Measurements from ENCODE around the gene ZG16B.
A peak's percentile ranks its signal among the peaks of the same experiment; 100 is the strongest.

ZG16B gene

DNA sequence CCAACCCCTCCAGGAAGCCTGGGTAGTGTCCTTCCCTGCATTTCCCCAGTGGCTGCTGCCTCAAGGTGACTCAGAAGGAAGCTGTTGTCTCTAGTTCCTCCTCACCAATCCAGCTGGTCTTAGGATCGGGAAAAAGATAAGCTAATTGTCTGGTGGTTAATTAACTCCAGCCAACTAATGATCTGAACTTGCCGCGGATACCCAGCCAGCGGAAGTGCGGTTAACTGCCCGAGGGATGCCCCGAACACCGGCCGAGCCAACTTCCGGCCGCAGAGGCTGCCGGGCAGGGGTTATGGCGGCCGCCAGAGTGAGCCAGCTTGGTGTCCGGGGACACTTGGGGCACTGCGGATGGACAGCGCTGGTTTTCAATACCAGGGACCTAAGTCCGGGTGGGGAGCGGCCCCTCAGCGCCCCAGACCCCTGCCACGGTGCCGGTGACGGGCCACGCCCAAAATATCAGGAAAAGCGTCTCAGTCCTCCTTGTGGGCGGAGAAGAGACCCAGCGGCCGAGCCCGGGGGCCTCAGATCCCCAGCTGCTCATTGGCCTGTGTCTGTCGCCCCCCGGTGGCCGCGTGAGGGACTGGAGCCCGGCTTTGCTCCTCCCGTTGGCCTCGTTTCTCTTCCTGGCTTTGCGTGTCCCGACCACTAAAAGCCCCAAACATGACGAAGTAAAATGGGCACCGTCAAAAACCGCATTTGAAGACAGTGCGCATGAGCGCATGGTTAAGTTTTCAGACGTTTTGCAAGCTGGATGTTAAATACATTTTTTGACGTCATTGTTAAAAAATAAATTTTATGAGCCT, 38.1 kb downstream of the ZG16B start:
- DNase-seq (ENCODE audit: low read depth), result peak; percentile 70
- H3K4me3 ChIP-seq (ENCODE audit: low read depth, low read length), result peak overlapping the region; percentile 65
- TF ChIP-seq, protein P1, sequence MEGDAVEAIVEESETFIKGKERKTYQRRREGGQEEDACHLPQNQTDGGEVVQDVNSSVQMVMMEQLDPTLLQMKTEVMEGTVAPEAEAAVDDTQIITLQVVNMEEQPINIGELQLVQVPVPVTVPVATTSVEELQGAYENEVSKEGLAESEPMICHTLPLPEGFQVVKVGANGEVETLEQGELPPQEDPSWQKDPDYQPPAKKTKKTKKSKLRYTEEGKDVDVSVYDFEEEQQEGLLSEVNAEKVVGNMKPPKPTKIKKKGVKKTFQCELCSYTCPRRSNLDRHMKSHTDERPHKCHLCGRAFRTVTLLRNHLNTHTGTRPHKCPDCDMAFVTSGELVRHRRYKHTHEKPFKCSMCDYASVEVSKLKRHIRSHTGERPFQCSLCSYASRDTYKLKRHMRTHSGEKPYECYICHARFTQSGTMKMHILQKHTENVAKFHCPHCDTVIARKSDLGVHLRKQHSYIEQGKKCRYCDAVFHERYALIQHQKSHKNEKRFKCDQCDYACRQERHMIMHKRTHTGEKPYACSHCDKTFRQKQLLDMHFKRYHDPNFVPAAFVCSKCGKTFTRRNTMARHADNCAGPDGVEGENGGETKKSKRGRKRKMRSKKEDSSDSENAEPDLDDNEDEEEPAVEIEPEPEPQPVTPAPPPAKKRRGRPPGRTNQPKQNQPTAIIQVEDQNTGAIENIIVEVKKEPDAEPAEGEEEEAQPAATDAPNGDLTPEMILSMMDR (IDR thresholded peaks at IDR 0.05; ENCODE audit: control insufficient read depth, extremely low read depth, insufficient read depth), result peak; percentile 88

DNA sequence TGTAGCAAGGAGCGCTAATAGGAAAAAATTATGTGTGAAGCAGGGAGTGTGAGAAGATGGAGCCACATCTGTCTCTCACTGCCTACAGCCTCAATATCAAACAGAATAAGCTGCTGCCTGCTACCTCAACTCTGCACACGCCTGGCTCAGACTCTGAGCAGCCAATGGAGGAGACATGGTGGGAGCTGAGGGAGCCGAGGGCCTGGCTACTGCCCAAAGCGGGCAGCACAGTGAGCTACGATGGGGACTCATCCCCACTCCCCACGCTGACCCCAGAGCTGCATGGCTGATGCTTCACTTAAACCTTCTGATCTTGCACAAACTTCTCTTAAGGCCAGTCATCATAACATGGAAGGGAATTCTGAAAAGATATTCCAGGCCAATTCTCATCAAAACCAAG, 41.8 kb downstream of the ZG16B start:
- DNase-seq (ENCODE audit: low read depth), result no peak
- TF ChIP-seq, protein P1 (IDR thresholded peaks at IDR 0.05; ENCODE audit: control insufficient read depth, extremely low read depth, insufficient read depth), result no peak
- H3K4me3 ChIP-seq (ENCODE audit: low read depth, low read length), result no peak overlapping the region

DNA sequence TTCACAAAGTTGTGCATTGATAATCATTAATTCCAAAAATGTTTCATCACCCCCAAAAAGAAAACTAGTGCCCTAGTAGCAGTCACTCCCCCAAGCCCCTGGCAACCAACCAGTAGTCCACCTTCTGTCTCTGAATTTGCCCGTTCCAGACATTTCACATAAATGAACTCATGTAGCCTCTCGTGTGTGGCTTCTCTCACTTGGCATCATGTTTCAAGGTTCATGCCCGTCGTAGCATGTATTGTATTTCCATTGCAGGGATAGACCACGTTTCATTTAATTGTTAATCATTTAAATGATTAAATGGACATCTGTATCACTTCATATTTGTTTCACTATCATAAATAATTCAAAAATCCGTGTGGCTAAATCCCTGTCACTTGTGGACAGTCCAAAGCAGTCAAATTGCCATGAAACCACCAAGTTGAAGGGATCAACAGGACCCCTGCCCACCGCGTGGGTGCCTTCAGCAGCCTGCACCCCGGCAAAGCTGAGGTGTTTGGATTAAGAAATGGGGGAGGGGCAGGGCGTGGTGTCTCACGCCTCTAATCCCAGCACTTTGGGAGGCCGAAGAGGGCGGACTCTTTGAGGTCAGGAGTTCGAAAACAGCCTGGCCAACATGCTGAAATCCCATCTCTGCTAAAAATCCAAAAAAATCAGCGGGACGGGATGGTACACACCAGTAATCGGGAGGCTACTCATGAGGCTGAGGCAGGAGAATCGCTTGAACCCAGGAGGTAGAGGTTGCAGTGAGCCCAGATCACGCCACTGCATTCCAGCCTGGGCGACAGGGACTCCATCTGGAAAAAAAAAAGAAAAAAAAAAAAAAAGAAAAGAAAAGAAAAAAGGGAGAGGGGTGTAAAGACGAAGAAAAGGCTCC, 44.2 kb downstream of the ZG16B start:
- no peak for DNase-seq (ENCODE audit: low read depth)
- peak overlapping the region; percentile 30; the same call in 1 of the 2 replicates for H3K4me3 ChIP-seq (ENCODE audit: low read depth, low read length)
- TF ChIP-seq, protein P1 (IDR thresholded peaks at IDR 0.05; ENCODE audit: control insufficient read depth, extremely low read depth, insufficient read depth), result no peak

GRCh38 chr16:2874912-2875362, 44.8 kb downstream of the ZG16B start:
- TF ChIP-seq, protein P1 (IDR thresholded peaks at IDR 0.05; ENCODE audit: control insufficient read depth, extremely low read depth, insufficient read depth), result peak; percentile 95
- peak; percentile 46 for DNase-seq (ENCODE audit: low read depth)
- H3K4me3 ChIP-seq (ENCODE audit: low read depth, low read length), result no peak overlapping the region; the same call in 1 of the 2 replicates

DNA sequence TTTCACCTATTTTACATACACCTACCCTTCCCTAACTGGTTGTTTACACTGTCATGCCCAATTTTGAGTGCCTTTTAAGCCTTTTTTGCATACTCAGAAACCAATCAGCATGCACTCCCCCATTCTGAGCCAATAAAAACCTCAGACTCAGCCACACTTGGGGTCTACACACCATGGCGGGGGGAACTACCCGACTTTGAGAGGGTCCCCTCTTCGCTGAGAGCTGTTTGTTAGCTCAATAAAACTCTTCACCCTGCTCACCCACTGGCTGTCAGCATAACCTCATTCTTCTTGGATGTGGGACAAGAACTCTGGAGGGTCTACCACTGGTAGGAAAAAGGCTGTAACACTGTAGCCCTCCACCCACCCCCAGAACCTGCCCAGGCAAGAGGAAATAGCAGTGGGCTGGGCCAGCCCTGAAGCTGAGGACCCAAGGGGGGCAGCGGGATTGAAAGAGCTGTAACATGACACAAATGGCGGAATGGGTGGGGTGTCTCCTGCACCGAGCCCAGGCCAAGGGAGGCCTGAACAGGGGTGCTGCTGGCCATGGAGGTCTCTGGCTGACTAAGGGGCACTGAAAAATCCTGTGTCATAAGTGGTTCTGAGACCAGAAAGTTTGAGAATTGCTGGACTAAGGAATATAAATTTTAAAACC, 49.9 kb downstream of the ZG16B start:
- no peak for DNase-seq (ENCODE audit: low read depth)
- H3K4me3 ChIP-seq (ENCODE audit: low read depth, low read length), result no peak overlapping the region
- TF ChIP-seq, protein P1 (IDR thresholded peaks at IDR 0.05; ENCODE audit: control insufficient read depth, extremely low read depth, insufficient read depth), result no peak
